ENCODE data around the gene STRA6.

- TF ChIP-seq USF2 (IDR thresholded peaks at IDR 0.05; ENCODE audit: borderline replicate concordance, low read depth, low read length) (no peak), CTCF (IDR thresholded peaks at IDR 0.05) (no peak), EZH2phosphoT487 (IDR thresholded peaks at IDR 0.05; ENCODE audit: borderline replicate concordance, low read depth) (no peak), GATA2 (CRISPR knock-in tag; IDR thresholded peaks at IDR 0.05) (no peak)
Measured at GRCh38 chr15:74231475-74231874, 28.9 kb upstream of the STRA6 start.
